CD4-positive, alpha-beta T cell (primary cell): Measurements from ENCODE around the gene LIMK2. TPM values are rescaled to one million over a fixed set of nuclear protein-coding genes. Genes with fewer than 3 reads are reported as not detected.

Experiments used
- ATAC-seq: fragments of 200-7000 bp; cut with Tn5 transposase; one replicate; pipeline ENCODE4 v1.10.0; 2022; ENCODE audit warnings: mild to moderate bottlenecking; ENCODE audit not compliant: poor library complexity
- CTCF ChIA-PET: fragments of 350-600 bp; sonication (Branson Sonifier 250); formaldehyde crosslinking; loops from one replicate; lab custom pipeline; 2021; ENCODE audit warnings: antibody characterized with exemption, inconsistent platforms; lab: Charles Lee
- POLR2A ChIA-PET: fragments of 350-600 bp; sonication (Branson Sonifier 250); formaldehyde crosslinking; loops from one replicate; lab custom pipeline; 2021; ENCODE audit warnings: antibody characterized with exemption, inconsistent platforms; lab: Charles Lee
- DNase-seq, 14 experiments: peaks; one replicate each; pipeline ENCODE4 v3.0.0-alpha.2; 2013 to 2020; ENCODE audit warnings: mixed read lengths in 2 of 14
- H3K27ac ChIP-seq, 2 donors: one replicate each; pipeline versions ENCODE4 v1.5.1 to v1.7.0; 2013; ENCODE audit warnings: low read length in 2 of 2, low read depth in 1 of 2, mild to moderate bottlenecking in 1 of 2
- H3K27me3 ChIP-seq, 2 experiments: 1 replicate in 1 of 2; 2 replicates in 1 of 2; pipeline versions ENCODE4 v1.6.1 to v1.7.0; 2013; ENCODE audit warnings: low read length in 2 of 2, control low read depth in 1 of 2, mild to moderate bottlenecking in 1 of 2, moderate library complexity in 1 of 2; ENCODE audit not compliant: insufficient read depth in 2 of 2, control insufficient read depth in 1 of 2
- H3K36me3 ChIP-seq: one replicate; pipeline ENCODE4 v1.6.1; 2013; ENCODE audit warnings: low read length, control low read depth; ENCODE audit not compliant: insufficient read depth
- H3K4me1 ChIP-seq: one replicate; pipeline ENCODE4 v1.6.1; 2013; ENCODE audit warnings: low read length, control low read depth; ENCODE audit not compliant: insufficient read depth
- H3K4me3 ChIP-seq: one replicate; pipeline ENCODE4 v1.5.1; 2013; ENCODE audit warnings: mild to moderate bottlenecking, low read length, moderate library complexity
- H3K9me3 ChIP-seq, 2 experiments: 1 replicate in 1 of 2; 2 replicates in 1 of 2; pipeline versions ENCODE4 v1.6.1 to v1.7.0; 2013; ENCODE audit warnings: low read length in 2 of 2, mild to moderate bottlenecking in 2 of 2, control low read depth in 1 of 2, moderate library complexity in 1 of 2; ENCODE audit not compliant: control insufficient read depth in 1 of 2, insufficient read depth in 1 of 2
- H3K27ac Mint-ChIP-seq: one replicate; pipeline ENCODE4 v1.8.0; 2020; ENCODE audit warnings: mixed read lengths
- H3K27me3 Mint-ChIP-seq: one replicate; pipeline ENCODE4 v1.8.0; 2021; ENCODE audit warnings: mixed read lengths
- H3K36me3 Mint-ChIP-seq: one replicate; pipeline ENCODE4 v1.8.0; 2021; ENCODE audit warnings: low read depth, mixed read lengths
- H3K4me1 Mint-ChIP-seq: one replicate; pipeline ENCODE4 v1.8.0; 2021; ENCODE audit warnings: low read depth, mixed read lengths
- H3K4me3 Mint-ChIP-seq: one replicate; pipeline ENCODE4 v1.8.0; 2020; ENCODE audit warnings: mild to moderate bottlenecking, mixed read lengths
- H3K9me3 Mint-ChIP-seq: one replicate; pipeline ENCODE4 v1.8.0; 2020; ENCODE audit warnings: mixed read lengths
- intact Hi-C, 2 experiments: fragments of 100-400 bp; cut with DNase I in 1 of 2; cut with micrococcal nuclease in 1 of 2; formaldehyde crosslinking; loops; one replicate each; pipeline versions ENCODE4 v1.15.1 to v1.9.0; 2023 to 2025; cut with DNase I, micrococcal nuclease
- total RNA-seq, 174 experiments: library from RNA in 2 of 174; stranded (reverse) in 2 of 174; gene quantifications; one replicate each; pipeline ENCODE4 v1.2.3 and lab custom pipeline; 2021 to 2026
- TF ChIP-seq, protein P1 (sequence below): fragments of 200-600 bp; IDR thresholded peaks from one replicate; pipeline ENCODE4 v1.8.0; 2022; ENCODE audit warnings: antibody characterized with exemption, mild to moderate bottlenecking

The LIMK2 gene
- total RNA-seq, 2 experiments from 2014 or later: 13.1 to 14.6 TPM

DNA sequence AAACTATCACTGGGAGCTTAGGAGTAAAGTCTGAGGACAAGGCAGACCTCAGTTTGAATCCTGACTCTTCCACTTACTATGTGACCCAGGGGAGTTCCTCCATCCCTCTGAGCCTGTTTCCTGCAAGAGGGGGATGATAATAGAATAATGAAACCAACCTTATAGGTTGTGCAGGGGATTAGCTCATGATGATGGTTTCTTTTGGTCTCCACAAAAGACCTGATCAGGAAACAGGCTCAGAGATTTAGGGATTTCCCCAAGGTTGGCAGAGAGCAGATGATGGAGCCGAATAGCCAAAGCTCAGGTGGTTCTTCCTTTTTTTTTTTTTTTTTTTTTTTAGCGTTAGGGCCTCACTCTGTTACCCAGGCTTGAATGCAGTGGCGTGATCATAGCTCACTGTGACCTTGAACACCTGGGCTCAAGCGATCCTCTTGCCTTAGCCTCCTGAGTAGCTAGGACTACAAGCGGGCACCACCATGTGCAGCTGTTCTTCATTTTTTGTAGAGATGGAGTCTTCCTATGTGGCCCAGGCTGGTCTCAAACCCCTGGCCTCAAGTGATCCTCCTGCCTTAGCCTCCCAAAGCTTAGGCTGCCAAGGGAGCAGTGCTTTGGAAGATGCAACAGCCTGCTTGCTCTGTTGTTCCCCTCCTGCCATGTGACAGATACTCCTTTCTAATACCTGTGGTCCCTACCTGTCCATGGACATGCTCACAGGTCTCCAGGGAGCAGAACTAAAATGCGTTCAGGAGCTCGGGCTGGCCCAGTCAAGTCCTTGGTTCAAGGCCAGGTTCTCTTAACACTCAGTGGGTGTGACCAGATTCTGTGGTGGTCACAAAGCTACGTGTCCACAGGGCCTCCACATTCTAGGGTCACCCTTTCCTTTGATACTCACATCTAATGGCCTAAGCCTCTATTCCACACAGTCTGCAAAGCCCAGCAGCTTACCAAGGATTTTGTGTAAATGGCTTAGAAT, 111.8 kb downstream of the LIMK2 start:
- H3K4me1 Mint-ChIP-seq: peaks cover 13% of the 10 kb centered on the region
- TF ChIP-seq, protein P1, sequence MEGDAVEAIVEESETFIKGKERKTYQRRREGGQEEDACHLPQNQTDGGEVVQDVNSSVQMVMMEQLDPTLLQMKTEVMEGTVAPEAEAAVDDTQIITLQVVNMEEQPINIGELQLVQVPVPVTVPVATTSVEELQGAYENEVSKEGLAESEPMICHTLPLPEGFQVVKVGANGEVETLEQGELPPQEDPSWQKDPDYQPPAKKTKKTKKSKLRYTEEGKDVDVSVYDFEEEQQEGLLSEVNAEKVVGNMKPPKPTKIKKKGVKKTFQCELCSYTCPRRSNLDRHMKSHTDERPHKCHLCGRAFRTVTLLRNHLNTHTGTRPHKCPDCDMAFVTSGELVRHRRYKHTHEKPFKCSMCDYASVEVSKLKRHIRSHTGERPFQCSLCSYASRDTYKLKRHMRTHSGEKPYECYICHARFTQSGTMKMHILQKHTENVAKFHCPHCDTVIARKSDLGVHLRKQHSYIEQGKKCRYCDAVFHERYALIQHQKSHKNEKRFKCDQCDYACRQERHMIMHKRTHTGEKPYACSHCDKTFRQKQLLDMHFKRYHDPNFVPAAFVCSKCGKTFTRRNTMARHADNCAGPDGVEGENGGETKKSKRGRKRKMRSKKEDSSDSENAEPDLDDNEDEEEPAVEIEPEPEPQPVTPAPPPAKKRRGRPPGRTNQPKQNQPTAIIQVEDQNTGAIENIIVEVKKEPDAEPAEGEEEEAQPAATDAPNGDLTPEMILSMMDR: no peak
- H3K27me3 ChIP-seq: no peaks in the 10 kb centered on the region
- DNase-seq (peak in 2 of 14 experiments; percentile 20 to 39), ATAC-seq (peak; percentile 24)
- H3K36me3 Mint-ChIP-seq: peaks cover 68% of the 10 kb centered on the region
- no peaks in the 10 kb centered on the region for H3K9me3 ChIP-seq
- intact Hi-C loops: no loop called here
- H3K4me3 Mint-ChIP-seq: no peak overlapping the region
- H3K36me3 ChIP-seq: peaks cover 53% of the 10 kb centered on the region
- CTCF ChIA-PET: interaction anchor here (0.7 to 1.2 kb wide), 3 partner anchors 11 to 241 kb away, joined by 3 to 7 read pairs (median 3); no protein-coding TSS in a partner anchor
- H3K9me3 Mint-ChIP-seq: no peaks in the 10 kb centered on the region
- H3K27ac ChIP-seq: no peak overlapping the region
- peak overlapping the region; percentile 6 for H3K27ac Mint-ChIP-seq
- POLR2A ChIA-PET: interaction anchor here (1.6 kb wide), 1 partner anchor 32 kb away, joined by 10 read pairs; the partner anchor contains the start of gene PIK3IP1
- no peaks in the 10 kb centered on the region for H3K4me1 ChIP-seq
- H3K27me3 Mint-ChIP-seq: no peaks in the 10 kb centered on the region
- H3K4me3 ChIP-seq: no peak overlapping the region

DNA sequence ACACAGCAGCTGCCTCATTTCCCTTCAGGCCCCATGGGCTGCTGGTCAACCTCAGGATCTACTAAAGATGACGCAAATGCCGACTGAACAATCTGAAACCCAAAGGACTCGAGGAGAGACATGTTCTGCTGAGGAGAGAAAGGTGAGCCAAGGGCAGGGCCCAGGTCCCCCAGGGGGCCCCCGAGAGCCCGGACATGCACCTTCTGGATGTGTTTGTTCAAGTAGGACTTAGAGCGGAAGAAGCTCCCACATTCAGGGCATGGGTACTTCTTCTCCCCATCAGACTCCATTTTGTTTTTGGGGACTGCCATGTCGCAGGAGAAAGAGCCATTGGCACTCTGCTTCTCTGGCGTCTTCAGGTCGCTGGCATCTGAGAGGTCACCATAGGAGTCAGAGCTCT, 114.8 kb downstream of the LIMK2 start:
- ATAC-seq (no peak), DNase-seq (no peak)
- Histone ChIP-seq H3K4me3 (no peak overlapping the region), H3K4me1 (no peaks in the 10 kb centered on the region), H3K9me3 (no peaks in the 10 kb centered on the region), H3K36me3 (peaks cover 77% of the 10 kb centered on the region), H3K27ac (no peak overlapping the region), H3K27me3 (no peaks in the 10 kb centered on the region)
- H3K27me3 Mint-ChIP-seq: no peaks in the 10 kb centered on the region
- no peak overlapping the region for H3K27ac Mint-ChIP-seq
- intact Hi-C loops: no loop called here
- TF ChIP-seq, protein P1: no peak
- ChIA-PET POLR2A (interaction anchor here (1.7 kb wide), 1 partner anchor 35 kb away, joined by 6 read pairs; the partner anchor contains the start of gene PIK3IP1), CTCF (no interaction called here)
- no peak overlapping the region for H3K4me3 Mint-ChIP-seq
- H3K9me3 Mint-ChIP-seq: no peaks in the 10 kb centered on the region
- H3K4me1 Mint-ChIP-seq: peaks cover 24% of the 10 kb centered on the region
- H3K36me3 Mint-ChIP-seq: peaks cover 84% of the 10 kb centered on the region

DNA sequence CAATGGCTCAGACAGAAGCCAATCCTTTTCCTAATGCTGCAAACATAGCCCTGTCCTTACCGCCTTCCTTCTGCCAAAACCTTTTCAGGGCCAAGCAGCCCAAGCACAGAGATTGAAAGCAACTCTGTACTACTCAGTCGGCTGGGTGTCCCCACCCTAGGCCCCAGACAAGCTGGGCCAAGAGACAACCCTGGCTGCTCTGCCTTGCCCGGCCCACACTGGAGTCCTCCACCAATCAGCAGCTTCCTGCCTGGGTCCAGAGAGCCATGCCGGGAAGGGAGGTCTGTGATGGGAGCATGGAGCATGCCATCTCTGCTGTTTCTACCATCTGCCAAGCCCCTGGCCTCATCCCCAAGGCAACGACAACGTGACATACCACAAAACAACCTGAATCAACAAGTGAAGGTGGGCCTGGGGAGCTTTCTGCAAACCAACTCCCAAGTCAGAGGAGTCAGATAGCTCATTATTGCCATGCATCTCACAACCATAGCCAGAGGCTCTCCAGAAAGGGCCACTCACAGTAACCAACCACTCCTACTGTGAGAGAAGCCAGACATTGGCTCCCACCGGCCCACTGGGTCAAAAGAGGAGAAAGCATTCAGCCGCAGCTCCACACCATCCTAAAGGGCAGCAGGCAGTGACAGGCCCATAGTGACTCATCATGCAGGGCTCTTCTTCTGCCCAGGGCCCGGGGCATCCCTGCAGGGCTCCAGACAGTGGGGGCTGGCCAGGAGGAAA, 115.9 kb downstream of the LIMK2 start:
- H3K27me3 Mint-ChIP-seq: no peaks in the 10 kb centered on the region
- DNase-seq: no peak
- no peak overlapping the region for H3K27ac Mint-ChIP-seq
- Histone ChIP-seq H3K27me3 (no peaks in the 10 kb centered on the region), H3K27ac (no peak overlapping the region), H3K36me3 (peaks cover 87% of the 10 kb centered on the region), H3K9me3 (no peaks in the 10 kb centered on the region), H3K4me3 (no peak overlapping the region), H3K4me1 (no peaks in the 10 kb centered on the region)
- peaks cover 86% of the 10 kb centered on the region for H3K36me3 Mint-ChIP-seq
- peaks cover 25% of the 10 kb centered on the region for H3K4me1 Mint-ChIP-seq
- TF ChIP-seq, protein P1: no peak
- ATAC-seq: no peak
- no peaks in the 10 kb centered on the region for H3K9me3 Mint-ChIP-seq
- intact Hi-C loops: no loop called here
- no peak overlapping the region for H3K4me3 Mint-ChIP-seq
- ChIA-PET POLR2A (interaction anchor here (0.9 kb wide), 1 partner anchor 39 kb away, joined by 3 read pairs; no protein-coding TSS in a partner anchor), CTCF (no interaction called here)
